HL-60/S4 treated with retinoic acid at 250 ng/mL for 4 days and 3 days (cell line): Measurements from ENCODE around the gene AMOTL2.

Experiments used
- in situ Hi-C: fragments of 300-500 bp; cut with MboI; formaldehyde crosslinking; loops from 2 replicates; pipeline ENCODE4 v1.7.0; 2022; ENCODE audit warnings: low sequenced_read_pairs

AMOTL2 gene

DNA sequence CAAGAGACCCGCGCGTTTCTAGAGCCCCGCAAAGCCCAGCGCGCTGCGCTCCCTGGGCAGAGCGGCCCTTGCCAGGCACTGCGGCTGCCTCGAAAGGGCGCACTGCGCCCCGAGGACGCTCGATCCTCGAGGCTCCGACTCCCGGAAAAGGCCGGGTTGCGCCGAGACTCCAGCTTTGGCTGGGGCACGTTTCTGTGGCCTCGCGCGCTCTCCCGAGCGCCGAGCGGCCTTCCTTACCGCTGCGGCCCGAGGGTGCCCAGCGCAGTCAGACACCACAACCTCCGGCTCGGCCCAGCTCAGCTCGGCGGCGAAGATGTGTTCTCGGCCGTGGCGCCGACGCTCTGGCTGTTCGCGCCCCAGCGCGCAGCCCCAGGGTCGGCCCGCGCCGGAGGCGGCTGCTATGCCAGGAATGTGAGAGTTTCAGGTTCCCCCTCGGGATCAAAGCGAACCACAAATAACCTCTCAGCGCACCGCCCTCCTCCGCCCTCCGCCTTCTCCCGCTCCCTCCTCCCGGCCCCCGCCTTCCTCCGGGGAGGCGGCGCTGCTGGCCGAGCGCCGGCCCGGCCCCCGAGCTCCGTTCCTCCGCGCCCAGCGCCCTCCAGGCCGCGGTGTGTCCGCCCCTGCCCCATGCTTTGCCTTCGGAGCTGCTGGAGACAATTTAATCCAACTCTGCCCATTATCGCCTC lies at the start of gene AMOTL2:
Gene AMOTL2 (minus strand): TSS at position 343 of the 686 bp plus-strand sequence. CDS start 3,014 bp downstream, outside the sequence.
- in situ Hi-C loops, result no loop called here

DNA sequence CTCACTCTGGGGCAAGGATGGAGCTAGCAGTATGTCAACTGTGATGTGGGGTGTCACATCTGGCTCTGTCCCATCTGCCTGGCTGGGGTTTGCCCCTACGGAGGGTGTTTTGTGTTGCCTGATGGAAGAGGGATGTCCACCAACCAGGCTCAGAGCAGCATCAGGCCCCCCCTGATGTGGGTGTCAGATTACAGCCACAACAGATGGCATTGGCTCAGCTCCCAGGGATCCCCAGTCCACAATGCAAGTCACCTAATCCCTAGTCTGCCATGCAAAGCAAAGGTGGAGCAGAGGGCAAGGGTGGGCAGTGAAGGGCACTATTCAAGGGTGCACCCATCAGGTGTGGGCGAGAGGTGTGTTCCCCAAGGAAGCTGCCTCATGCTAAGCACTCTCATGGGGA lies 48.9 kb upstream of the AMOTL2 start:
- in situ Hi-C loops, result no loop called here

DNA sequence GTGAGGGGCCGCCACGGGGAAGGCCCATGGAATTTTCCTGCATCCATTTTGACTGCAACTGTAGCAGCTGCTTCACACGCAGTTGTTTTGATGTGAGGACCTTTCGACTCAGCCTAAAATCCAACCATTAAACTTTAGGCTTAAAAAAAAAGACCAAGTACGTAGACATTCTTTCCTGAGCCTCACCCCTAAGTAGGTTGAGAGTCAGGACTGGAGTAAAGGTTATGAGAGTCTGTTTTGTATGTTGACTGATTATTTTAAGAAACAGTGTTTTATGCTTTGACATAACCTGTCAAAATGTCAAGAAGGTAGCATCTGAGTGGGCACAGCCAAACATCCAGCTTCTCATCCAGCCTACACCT lies 45.7 kb upstream of the AMOTL2 start:
- in situ Hi-C loops, result no loop called here

DNA sequence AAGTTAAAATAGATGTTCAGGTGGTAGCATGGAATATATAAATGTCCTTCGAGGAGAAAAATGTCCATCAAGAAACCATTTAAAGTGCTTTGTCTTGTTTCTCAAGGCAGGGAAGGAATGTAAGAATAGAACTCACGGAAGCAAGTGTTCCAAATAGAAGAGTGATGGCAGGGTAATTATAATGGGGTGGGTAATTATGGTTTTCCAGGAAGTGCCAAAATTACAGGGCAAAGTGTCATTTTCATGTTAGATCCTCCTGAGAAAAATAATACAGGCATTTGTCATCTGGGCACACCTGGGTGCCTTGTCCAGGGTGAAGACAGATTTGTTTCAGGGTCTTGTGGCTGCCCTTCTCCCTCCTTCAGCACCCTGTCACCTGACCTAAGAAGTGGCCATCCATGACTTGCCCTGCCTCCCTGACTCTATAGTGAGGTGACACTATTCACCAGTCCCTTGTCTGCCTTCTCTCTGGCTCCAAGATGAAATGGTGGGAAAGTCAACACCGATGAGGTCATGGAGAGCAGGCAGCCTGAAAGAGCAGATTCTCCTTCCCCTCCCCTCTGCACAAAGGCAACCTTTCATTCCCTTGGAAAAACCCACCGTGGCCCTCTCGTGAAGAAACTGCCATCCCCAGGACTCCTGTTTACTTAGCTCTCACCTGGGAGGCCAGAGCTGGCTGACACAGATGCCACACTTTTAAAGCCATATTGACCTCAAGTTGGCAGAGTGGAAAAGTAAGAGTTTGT lies 45.1 kb upstream of the AMOTL2 start:
- in situ Hi-C loops, result no loop called here

DNA sequence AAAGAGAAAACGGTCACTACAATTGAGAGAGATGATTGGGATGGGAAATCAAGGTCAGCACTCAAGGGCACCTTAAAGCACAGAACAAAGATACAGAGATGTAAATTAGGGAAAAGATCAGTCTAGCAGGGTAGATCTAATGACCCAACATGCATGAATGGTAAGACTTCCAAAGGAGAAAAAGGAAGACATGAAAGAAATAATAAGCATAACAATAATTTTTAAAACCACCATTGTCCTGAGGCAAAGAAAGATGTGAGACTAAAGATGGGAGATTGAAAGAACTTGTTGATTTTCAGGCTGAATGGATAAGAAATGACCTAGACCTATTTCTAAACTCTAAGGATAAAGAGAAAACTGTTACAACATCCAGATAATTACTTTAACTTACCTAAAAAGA lies 34.8 kb upstream of the AMOTL2 start:
- in situ Hi-C loops, result no loop called here

DNA sequence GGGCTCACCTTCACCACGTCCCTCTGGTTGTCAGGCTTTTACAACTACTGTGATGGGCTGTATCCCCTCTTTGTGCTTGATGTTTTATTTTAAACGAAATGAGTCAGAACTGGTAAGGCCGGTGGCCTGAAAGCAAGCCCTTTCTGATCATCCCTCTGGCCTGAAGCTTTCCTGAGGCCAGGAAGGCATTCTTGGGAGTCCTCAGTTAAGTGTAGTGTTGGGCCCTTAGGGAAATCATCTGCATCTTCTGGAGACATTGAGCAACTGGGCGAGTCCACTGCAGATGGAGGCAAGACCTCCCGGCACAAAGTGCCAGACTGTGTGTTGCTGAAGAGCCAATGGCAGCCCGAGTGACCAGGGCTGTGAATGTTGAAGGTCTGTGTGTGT lies 33.0 kb upstream of the AMOTL2 start:
- in situ Hi-C loops, result no loop called here

DNA sequence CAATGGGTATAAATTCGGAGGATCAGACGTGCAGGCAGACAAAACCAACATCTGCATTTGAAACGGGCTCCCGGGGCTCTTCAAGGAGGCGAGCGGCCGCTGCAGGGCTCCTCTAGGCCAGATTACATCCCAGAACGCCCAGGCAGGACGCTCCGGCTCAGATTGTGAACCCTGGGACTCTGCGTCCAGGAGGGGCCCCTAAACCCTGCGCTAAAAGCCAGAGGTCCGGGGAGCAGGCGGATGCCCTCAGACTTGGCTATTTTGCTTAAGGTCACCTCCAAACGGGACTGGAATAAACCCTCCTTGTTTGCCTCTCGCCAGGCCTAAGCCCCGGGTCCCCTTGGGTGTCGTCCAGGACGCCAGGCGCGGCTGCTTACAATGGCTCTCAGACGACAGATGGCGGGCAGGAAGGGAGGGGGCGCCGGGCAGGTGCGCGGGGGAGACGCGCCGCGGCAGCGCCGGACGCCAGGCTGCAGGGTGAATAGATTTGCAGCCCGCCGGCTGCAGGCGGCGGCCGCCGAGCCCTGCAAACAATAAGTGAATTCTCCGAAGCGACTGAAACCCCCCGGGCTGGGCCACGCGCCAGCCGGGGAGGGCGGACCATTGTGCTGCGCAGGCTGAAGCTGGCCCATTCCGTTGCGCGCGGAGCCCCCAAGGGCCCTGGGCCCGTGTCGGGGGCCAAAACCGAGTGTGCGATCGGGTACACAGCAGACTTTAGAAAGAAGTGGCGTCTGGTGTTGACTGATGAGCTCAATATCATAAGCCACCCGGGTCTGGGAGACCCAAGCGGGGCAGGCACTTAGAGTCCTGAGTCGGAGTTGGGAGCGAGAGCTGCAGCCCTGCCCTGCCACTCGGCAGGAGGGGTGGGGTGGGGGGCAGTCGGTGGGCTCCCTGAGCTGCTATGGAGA lies 32.3 kb upstream of the AMOTL2 start:
- in situ Hi-C loops, result no loop called here

DNA sequence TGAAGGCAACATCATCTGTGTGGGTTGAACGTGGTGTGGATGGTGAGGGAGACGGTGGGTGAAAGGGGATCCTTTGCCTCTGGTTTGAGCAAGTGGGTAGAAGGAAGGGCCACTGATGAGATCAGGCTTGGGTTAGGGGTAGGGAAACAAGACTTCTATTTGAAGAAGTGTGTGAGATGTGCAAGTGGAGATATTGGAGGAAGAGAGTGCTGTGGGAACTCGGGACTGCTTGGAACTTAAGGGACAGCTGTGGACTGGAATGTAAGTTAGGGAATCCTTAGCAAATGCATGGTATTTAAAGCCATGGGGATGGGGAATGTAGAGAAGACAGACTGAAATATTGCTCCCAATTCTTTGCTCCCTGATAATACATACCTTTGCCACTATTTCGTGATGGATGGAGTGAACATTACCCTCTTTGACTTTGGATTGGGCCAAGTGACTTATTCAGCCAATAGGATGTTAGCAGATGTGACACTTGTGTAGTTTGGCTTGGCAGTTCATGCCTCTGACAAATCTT lies 30.2 kb upstream of the AMOTL2 start:
- in situ Hi-C loops, result no loop called here

DNA sequence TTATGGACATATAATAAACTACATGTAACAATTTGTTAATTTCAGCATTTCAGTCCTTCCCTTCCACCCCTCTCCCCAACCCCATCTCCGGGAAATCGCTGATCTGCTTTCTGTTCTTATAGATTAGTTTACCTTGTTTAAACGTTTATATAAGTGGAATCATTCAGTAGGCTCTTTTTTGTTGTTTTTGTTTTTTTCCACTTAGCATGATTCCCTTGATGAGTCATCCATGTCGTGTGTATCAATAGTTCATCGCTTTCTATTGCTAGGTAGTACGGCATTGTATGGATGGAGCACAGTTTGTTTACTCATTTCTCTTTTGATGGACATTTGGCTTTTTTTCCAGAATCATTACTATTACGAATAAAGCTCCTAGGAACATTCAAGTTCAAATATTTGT lies 23.5 kb upstream of the AMOTL2 start:
- in situ Hi-C loops, result no loop called here

DNA sequence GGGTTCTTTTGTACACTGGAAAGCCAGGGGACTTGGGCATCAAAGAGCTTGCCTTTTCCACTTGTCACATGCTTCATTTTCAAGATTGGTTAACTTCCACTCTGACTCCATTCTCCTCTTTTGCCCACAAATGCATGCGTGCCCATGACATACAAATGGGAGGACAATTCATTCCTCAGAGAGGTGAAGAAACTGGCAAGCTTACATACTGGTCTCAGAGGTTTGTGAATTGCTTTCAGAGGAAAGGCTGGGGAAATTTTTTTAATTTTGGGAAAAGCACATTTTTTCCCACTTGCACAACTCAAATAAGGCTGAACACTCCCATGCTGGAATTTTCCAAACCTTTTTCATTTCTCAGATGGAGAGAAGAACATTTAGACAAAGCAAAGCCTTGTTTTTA lies 20.9 kb upstream of the AMOTL2 start:
- in situ Hi-C loops, result no loop called here

DNA sequence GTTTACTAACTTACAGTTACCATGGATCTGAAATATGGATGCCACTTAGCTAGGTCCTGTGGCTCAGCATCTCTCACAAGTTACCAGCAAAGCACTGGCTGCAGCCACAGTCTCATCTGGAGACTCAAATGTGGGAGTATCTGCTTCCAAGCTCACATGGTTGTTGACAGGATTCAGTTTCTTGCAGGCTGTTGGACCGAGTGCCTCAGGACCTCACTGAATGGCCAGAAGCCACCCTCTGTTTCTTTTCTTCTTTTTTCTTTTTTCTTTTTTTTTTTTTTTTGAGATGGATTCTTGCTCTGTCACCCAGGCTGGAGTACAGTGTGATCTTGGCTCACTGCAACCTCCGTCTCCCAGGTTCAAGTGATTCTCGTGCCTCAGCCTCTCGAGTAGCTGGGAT lies 20.1 kb upstream of the AMOTL2 start:
- in situ Hi-C loops, result no loop called here

DNA sequence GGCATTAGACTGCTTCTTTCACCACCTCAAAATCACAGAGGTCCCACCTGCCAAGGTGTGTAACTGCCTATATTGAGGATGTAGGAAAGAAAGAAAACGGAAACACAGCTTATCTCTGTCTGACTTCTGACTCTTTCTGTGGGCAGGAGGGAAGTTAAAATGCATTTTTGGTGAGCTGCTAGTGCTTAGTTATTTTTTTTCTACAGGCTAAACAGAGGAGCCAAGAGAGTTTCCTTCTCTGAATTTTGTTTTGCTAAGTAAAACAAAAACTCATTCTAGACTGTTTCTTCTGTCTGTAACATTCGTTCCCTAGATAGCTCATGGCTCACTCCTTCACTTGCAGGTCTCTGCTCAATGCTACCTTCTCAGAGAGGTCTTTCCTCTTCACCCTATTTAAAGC lies 18.8 kb upstream of the AMOTL2 start:
- in situ Hi-C loops, result no loop called here

DNA sequence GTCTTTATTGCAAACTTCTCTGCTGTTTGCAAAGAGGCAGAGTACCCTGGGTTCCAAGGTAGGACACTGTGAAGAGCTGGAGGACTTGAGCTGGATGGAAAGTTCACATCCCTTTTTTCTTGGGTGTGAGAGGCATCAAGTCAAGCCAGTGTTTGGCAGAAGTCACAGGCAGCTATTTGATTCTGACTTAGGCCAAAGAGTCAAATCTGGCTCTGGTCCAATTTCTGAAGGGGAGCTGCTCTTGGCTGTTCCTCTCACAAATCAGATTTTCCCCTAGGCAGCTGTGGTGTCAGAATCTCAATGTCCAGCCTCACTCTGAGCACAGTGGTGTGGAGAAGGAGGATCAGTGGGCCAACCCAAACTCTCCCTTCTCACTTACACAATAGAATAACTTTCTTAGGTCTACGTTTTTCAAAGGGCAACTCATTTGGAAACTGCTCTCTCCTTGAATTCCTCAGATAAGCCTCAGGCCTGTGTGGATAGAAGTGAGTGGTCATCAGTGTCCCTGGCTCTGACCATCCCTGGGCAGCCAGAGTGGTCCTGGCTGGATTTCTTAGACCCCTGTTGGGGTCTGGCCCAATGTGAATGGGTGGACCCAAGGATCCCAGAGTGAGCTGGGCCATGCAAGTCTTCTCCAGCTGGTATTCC lies 18.2 kb upstream of the AMOTL2 start:
- in situ Hi-C loops, result no loop called here

DNA sequence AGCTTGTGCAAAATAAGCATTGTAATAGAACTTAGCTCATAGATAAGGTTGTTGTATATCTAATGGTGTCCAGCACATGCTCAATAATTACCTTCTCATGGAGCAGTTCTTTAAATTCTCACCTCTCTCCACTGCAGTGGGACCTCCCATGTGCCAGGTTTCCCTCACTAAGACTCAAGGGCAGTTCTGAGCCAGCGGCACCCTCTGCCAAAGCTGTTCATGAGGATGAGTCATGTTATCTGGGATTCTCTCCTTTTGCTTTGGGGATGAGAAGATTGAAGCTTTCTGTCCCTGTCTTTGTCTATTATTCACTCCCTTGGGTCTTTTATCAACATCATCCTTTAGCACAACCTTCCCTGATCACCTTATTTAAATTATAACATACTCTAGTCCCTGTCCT lies 15.6 kb upstream of the AMOTL2 start:
- in situ Hi-C loops, result no loop called here

DNA sequence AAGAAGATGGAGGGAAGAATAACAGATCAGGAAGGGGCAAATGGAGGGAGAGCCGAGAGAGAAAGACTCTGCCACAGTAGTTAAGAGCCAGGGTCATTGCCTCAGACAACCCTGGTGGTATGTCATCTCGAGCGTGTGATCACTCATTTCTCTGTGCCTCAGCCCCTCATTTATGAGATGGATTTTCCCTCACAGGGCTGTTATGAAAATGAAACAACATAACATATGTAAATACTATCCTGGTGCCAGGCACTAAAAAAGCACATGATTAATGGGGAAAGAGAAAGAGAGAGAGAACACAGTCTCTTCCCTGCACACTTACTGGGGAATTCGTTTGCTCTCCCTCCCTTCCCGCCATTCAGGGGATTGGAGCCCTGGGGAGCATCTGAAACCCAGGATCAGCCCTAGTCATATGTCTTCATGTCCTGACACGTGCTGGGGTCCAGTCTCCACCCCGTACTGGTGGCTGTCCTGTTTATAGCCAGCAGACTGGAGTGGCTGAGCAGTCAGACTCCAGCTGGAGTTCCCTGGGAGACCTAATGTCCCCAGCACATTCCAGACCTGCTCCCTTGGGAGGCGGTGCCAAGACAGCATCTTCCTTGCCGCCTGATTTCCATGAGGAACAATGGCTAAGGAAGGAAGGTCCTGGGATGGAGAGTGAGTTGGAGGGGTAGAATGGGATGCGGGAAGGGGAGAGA lies 14.7 kb upstream of the AMOTL2 start:
- in situ Hi-C loops, result no loop called here

DNA sequence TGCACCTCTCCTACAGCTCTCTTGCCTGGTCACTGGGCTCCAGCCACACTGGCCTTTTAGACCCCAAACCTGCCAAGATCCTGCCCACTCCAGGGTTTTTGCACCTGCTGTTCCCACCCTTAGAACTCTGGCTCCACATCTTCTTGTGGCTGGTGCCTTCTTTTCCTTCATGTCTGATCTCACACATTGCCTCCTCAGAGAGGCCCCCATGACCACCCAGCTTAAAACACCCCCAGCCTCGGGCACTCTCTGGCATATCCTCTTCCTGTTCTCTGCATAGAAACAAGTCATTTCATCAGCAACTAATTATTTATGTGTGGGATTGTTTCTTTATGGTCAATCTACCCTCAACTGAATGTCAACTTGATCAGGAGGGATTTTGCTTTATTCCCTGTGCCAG lies 14.0 kb upstream of the AMOTL2 start:
- in situ Hi-C loops, result no loop called here

DNA sequence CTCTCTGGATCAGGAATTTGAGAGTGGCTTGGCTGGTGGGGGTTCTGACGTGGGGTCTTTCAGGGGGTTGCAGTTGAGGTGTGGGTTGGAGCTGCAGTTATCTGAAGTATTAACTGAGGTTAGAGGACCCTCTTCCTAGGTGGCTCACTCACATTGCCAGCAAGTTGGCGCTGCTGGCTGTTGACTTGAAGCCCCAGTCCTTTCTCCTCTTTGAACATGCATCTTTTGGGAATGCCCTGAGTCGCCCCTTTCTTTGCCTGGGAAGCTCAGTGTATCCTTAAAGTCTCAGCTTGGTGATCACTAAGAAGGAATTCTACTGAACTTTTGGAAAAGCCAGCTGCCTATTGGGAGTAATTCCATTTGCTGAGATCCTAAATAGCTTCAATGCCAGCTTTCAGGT lies 13.0 kb upstream of the AMOTL2 start:
- in situ Hi-C loops, result no loop called here

DNA sequence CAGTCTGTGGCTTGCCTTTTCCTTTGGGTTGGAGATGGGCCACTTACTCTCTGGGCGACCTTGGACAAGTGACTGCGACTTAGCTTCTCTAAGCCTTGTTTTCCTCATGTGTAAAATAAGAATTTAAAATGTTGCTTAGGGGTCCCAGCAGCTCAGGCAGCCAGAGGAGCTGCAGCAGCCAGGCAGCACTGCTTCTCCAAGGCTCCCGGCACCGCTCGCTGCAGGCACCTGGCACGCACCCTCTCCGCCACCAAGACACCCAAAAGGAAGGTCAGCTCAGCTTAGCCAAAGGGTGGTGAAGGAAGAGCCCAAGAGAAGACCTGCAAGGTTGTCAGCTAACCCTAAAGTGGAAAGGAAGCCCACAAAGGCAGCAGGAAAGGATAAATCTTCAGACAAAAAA lies 10.7 kb upstream of the AMOTL2 start:
- in situ Hi-C loops, result no loop called here

DNA sequence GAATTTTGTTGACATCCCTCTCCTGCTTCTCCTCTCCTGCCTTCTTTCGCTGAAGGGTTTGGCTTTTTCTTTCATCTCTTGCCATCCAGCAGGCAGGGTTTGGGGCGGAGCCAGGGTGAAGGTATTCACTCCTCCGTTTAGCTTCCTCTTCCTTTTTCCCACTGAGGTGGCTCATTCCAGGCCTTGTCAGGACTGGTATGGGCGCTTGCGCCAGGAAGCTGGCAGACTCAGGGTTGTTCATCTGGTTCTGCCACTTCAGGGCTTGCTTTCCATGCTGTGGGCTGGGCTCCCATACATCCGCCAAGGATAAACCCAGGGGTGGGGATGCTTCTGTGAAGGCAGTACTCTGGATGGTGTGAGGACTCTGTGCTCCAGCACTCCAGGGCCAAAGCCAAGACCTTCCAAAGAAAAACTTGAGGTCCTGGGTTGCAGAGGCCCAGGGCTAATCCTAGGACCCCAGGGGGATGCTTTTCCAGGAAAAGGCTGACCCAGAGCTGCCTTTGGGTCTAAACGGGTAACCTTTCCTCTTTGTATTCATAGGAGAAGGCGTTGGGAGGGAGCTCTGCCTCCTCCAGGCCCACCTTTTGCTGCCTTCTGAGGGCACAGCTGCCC lies 7.7 kb upstream of the AMOTL2 start:
- in situ Hi-C loops, result no loop called here

DNA sequence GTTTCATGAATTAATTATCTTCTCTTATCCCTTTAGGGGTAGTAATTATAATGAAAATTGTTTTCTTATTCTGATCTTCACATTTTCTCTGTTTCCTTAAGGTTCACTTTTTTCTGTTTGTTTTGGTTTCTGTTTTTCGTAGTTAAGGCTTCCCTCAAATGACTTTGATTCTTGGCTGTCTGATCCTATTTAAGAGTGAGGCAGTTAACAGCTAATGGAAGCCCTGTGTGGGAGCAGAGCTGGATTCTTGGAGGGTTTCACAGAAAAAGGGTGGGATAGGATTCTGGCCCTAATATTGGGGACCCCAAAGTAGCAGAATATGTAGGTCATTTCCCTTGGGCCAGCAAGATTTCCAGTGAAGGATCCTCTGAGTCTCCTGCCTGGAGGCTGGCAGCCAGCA lies 6.8 kb upstream of the AMOTL2 start:
- in situ Hi-C loops, result no loop called here
